RKO (cell line): ENCODE measurements around the gene GATAD2B.
"Not testable (repeated sequence)": the region's sequence is repeated elsewhere in the genome, so short reads cannot be mapped to it uniquely, and the experiment has no call there.

Experiments
- DNase-seq: peaks from one replicate; pipeline ENCODE4 v3.0.0-alpha.2; 2016; ENCODE audit warnings: low spot score

The GATAD2B gene

GRCh38 chr1:153776845-153777370, 145.9 kb downstream of the GATAD2B start:
- no peak for DNase-seq

DNA sequence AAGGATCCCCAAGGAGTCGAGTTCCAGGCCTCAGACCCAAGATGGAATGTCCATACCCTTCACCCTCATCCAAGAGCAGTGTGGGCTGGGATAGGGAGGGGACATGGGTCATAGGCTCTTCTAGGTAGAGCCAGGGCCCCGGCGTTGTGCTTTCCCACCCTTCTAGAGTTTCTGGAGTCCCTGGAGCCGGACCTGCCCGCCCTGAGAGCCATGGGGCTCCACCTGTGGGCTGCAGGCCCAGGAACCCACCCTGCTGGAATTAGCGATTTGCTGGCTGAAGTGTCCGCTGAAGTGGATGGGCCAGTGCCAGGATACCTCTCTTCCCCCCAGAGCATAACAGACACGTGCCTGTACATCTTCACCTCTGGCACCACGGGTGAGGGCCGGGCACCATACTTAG, 146.4 kb downstream of the GATAD2B start:
- DNase-seq, result no peak

DNA sequence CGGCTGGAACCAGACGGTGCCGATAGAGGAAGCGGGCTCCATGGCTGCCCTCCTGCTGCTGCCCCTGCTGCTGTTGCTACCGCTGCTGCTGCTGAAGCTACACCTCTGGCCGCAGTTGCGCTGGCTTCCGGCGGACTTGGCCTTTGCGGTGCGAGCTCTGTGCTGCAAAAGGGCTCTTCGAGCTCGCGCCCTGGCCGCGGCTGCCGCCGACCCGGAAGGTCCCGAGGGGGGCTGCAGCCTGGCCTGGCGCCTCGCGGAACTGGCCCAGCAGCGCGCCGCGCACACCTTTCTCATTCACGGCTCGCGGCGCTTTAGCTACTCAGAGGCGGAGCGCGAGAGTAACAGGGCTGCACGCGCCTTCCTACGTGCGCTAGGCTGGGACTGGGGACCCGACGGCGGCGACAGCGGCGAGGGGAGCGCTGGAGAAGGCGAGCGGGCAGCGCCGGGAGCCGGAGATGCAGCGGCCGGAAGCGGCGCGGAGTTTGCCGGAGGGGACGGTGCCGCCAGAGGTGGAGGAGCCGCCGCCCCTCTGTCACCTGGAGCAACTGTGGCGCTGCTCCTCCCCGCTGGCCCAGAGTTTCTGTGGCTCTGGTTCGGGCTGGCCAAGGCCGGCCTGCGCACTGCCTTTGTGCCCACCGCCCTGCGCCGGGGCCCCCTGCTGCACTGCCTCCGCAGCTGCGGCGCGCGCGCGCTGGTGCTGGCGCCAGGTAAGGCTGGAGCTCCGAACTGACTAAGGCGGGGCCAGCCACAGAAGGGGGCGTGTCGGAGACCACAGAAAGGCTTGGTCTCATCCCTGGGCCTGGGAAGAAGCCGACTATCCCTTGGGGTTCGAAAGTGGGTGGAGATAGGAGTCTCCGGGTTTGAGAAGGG, 147.1 kb downstream of the GATAD2B start:
- DNase-seq, result peak; percentile 61

- peak; percentile 31 for DNase-seq
Observed at GRCh38 chr1:153774780-153775457, 147.9 kb downstream of the GATAD2B start, which contains the start of gene SLC27A3. TSS of gene SLC27A3 (plus strand) at chr1:153775407. CDS start at chr1:153775498, 91 bp downstream.

DNA sequence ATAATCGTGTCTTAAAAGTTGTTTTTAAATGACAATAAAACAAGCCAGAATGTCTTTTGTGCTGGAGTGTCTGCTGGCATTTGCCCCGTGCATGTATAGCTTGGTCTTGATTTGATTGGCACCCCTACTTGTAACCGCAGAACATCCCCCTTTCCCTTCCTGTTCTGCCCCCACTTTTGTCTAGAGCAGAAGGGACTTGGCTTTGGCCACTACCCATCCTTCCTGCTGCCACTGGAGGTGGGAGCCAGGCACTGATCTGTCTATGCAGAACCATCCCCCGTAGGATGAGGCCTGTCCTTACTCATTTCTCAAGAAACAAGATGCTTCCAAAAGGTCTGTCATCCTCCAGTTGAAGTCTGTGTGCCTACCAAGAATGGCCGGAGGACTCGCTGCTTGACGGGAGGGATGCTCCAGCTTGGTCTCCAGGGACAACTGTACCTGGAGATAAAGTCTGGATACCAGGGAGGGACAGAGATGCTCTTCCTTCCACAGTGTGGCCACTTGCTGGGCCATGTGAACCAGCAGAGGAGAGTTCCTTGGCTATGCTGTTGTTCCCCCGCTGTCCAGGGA, 148.7 kb downstream of the GATAD2B start:
- no peak for DNase-seq

DNA sequence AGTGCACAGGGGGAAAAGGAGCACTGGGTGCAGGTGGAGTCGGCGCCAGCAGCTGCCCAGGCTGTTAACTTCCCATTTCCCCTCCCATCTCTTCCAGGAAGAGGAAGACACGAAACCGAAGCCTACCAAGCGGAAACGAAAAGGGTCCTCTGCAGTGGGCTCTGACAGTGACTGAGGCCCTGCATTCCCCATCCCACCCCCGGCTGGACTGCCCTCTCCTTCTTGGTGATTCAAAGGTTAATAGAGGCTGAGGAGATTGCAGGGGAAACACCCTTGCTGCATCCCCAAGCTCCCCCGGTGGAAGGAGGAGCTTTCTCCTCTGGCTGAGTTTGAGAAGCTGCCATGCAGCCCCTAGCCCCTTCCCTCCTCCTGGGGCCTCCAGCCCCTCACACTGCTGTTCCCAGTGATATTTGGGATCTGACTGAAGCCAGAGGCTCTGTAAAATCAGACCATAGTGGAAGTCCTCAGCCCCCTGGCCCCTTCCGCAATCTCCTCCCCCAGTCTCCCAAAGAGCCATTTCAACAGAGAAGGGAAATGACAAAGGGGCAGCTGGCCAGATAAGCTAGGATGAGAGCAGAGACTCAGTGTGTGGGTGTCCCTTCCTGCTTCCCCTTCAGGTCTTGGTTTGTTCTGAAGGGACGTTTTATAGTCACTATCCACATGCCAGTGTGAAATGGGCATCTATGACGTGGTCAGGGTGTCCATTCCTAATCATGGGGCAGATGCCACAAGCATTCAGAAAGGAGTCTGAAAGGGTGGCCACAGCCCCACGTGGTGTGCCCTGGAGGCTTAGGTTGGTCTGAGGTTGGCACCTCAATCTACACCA, 149.5 kb downstream of the GATAD2B start:
- no peak for DNase-seq

DNA sequence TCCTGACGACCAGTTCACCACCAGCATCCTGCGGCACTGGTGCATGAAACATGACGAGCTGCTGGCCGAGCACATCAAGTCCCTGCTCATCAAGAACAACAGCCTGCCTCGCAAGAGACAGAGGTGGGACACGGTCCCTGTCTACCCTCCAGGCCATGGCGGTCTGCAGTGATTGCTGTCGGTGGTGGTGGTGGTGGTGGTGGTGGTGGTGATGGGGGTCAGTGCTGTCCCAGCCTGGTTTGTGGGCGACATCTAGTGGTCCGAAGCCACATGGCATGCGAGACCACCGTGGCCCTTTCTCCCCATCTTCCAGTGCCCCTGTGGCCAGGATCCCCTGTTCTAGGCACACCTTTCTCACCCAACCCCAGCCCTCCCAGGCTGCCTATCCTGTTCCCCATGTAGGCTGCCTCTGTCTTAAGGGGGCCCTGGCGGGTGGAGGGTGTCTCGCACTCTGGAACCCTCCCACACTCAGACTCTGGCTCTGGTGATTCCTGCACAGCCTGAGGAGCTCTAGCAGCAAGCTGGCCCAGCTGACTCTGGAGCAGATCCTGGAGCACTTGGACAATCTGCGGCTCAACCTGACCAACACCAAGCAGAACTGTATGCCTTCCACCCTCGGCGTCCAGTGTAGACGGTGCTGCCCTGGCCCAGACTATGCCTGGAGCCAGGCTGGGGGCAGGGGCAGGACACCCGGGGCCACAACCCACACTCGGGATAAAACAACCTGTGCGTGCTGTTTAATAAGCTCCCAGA, 150.8 kb downstream of the GATAD2B start:
- no peak for DNase-seq

- DNase-seq, result no peak
Observed at GRCh38 chr1:153771261-153771660, 151.5 kb downstream of the GATAD2B start.

- no peak for DNase-seq
Observed at GRCh38 chr1:153770797-153771196, 152.0 kb downstream of the GATAD2B start.

DNA sequence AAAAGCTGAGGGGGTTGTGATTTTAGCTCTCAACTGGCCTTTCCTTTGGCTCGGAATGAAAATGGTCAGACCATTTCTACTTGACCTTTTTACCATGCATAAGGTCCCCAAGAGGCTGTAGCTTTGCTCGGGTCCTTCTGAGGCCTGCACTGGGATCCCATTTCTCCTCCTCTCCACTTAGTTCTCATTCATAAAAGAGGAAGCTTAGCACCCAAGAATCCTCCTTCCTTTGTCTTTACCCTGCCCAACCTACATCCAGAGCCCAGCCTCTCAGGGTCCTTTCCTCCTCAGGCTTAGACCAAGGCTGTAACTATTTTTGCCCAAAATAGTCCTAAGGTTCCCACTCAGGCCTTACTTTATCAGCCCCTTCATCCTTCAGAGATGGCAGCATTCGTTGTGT, 153.6 kb downstream of the GATAD2B start:
- DNase-seq, result no peak

DNA sequence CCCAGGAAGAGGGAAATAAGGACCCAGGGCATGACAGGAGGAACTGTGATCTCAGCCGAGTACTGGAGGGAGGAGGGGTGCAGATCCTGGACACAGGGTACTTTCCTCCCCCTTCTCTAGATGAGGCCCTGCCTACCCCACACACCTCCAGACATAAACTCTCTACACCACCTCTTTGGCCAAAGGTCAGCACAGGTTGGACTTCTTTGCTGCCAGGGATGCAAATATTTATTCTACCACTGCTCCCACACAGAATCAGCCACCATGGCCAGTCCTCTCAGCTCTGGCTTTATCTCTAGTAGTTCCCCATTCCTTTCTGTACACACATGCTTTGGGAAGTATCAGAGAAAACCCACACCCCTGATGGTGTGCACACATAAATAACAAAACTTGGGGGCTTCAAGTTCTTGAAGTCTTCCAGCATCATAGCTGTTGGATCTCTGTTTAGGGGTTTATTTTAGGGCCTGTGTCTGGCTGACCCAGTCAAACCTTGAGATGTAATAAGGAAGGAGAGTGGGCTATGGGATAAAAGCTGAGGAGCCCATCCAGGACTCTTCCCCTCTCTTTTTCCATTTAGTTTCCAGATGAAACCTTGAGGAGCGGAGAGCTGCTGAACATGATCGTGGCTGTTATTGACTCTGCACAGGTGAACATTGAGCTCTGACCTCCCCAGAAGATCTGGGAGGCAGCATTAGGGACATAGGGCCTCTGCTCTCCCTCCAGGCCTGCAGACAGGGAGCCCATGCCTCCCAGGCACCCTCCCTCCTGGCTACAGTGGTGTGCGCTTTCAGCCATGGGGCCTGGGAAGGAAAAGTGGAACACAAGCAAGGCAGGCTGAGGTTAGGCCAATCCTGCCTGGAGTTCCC, 154.2 kb downstream of the GATAD2B start:
- DNase-seq, result no peak

GRCh38 chr1:153767519-153767918, 155.3 kb downstream of the GATAD2B start:
- no peak for DNase-seq

DNA sequence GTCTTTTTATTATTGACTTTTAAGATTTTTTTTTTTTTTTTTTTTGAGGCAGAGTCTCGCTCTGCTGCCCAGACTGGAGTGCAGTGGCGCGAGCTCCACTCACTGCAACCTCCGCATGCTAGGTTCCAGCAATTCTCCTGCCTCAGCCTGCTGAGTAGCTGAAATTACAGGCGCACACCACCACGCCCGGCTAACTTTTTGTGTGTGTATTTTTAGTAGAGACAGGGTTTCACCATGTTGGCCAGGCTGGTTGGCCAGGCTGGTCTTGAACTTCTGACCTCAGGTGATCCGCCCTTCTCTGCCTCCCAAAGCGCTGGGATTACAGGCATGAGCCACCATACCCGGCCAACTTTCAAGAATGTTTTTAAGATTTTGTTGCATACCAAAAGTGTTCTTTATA, 156.1 kb downstream of the GATAD2B start:
- DNase-seq, result not testable (repeated sequence)

DNA sequence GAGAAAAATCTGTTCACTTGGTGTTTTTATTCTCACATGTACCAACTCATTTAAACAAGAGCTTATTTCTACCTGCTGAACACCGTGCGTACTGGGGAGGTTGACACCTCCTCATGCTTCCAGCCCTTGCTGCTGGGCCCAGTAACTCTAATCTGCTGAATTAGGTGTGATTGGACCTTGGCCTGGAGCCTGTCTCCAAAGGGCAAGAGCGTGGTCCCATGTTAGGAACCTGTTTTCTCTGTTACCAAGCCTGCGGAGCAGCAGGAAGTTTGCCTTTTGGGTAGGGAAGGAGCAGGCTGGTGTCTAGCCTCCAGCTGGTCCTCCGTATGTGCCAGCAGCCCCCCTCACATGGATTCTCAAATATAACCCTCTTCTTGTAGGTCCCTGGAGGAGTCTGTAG, 158.5 kb downstream of the GATAD2B start:
- DNase-seq, result no peak

DNA sequence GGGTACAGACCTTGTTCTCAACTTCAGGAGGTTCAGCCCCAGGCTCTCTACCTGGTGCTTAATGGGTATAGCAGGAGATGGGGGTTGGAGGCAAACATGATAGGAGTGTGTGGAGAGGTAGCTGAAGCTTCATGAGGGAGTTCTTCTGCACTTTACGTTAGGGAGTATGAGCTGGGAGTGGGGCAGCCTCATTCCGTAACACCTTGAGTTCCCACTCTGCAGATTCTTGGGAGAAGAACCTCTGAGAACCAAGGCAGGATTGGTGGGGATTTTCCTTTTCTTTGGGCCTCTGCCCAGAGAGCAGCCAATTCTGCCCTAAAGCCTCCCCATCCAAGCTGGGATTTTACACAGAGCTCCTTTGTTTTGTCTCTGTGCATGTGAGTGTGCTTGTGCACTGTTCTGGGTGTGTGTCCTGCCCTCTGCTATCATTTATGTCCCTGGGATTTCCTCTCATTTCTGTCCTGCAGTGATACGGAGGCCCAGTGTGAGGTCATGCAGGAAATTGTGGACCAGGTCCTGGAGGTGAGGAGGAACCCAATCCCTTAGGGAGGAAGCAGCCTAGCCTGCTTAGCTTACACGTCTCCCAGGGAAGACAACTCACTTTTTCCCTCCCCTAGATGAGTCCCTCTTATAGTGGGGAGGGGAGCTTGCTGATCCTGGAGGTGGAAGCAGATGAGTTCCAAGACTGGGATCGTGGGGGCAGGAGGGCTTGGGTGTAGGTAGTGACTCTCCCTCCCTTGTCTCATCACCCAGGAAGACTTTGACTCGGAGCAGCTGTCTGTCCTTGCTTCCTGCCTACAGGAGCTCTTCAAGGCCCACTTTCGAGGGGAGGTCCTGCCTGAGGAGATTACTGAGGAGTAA, 159.2 kb downstream of the GATAD2B start:
- DNase-seq, result no peak

DNA sequence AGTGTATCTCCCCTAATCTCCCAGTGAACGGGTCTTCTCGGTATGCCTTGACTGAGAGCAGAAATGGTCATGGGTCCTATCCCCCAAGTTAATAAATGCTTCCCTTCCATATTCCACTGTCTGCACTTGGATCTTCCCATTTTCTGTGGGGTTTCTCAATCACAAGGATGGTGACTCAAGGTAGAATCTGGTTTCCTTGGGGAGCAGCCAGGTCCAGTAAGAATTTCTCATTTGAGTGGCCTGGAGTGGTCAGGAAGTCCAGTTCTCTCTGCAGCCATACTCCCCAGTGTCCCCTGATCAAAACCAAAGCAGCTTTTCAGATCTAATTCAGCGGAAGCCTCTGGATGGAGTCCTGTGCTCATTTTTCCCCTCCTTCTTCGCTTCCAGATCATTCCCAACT, 162.3 kb downstream of the GATAD2B start:
- no peak for DNase-seq
